DOHH2 (cell line): ENCODE results near the gene S100A10.

ENCODE experiments used
- H3F3A ChIP-seq: fragments of 200-600 bp; sonication (generic), shearing (Covaris generic); 2 replicates; pipeline ENCODE4 v1.6.0; 2016; ENCODE audit warnings: antibody characterized with exemption, mild to moderate bottlenecking; ENCODE audit not compliant: control insufficient read depth, insufficient read depth
- H3K27ac ChIP-seq: fragments of 200-600 bp; sonication (generic); 2 replicates; pipeline ENCODE4 v1.5.1; 2014; ENCODE audit warnings: low read depth, mild to moderate bottlenecking, low read length, moderate library complexity
- H3K27me3 ChIP-seq: fragments of 200-600 bp; sonication (generic); 2 replicates; pipeline ENCODE4 v1.6.1; 2014; ENCODE audit warnings: mild to moderate bottlenecking, low read length, mixed read lengths; ENCODE audit not compliant: control insufficient read depth
- H3K36me3 ChIP-seq: fragments of 200-600 bp; sonication (generic); 2 replicates; pipeline ENCODE4 v1.6.1; 2014; ENCODE audit warnings: mild to moderate bottlenecking, low read length, moderate library complexity, mixed read lengths; ENCODE audit not compliant: control insufficient read depth
- H3K4me1 ChIP-seq: fragments of 200-600 bp; sonication (generic); 2 replicates; pipeline ENCODE4 v1.6.1; 2014; ENCODE audit warnings: mild to moderate bottlenecking, low read length, mixed read lengths; ENCODE audit not compliant: control insufficient read depth
- H3K4me2 ChIP-seq: fragments of 200-600 bp; sonication (generic); 2 replicates; pipeline ENCODE4 v1.6.0; 2014; ENCODE audit warnings: mild to moderate bottlenecking, low read length, moderate library complexity
- H3K4me3 ChIP-seq: fragments of 200-600 bp; sonication (generic); 2 replicates; pipeline ENCODE4 v1.5.1; 2014; ENCODE audit warnings: mild to moderate bottlenecking, low read length, mixed read lengths
- H3K79me2 ChIP-seq: fragments of 200-600 bp; sonication (generic); 2 replicates; pipeline ENCODE4 v1.6.1; 2014; ENCODE audit warnings: mild to moderate bottlenecking, low read length, mixed read lengths; ENCODE audit not compliant: control insufficient read depth
- H3K9me2 ChIP-seq: fragments of 200-600 bp; sonication (generic); replicated peaks from 2 replicates; pipeline ENCODE4 v1.6.1; 2014; ENCODE audit warnings: mild to moderate bottlenecking, low read length, mixed read lengths; ENCODE audit not compliant: control insufficient read depth
- H3K9me3 ChIP-seq: fragments of 200-600 bp; sonication (generic); 2 replicates; pipeline ENCODE4 v1.6.1; 2014; ENCODE audit warnings: antibody characterized with exemption, low read length, mixed read lengths; ENCODE audit not compliant: control insufficient read depth, insufficient read depth
- H4K20me1 ChIP-seq: fragments of 200-600 bp; sonication (generic); 2 replicates; pipeline ENCODE4 v1.6.0; 2014; ENCODE audit warnings: low read depth, mild to moderate bottlenecking, antibody characterized with exemption, low read length, moderate library complexity; ENCODE audit not compliant: control insufficient read depth, insufficient read depth
- CTCF ChIP-seq: fragments of 200-600 bp; sonication (generic); IDR thresholded peaks from one replicate; pipeline ENCODE4 v1.5.1; 2014; ENCODE audit warnings: antibody characterized with exemption, mild to moderate bottlenecking, low read depth, low read length; ENCODE audit not compliant: poor library complexity, severe bottlenecking
- EZH2phosphoT487 ChIP-seq: fragments of 200-600 bp; sonication (generic); IDR thresholded peaks from 2 replicates; pipeline ENCODE4 v1.6.1; 2017; ENCODE audit warnings: borderline replicate concordance, mild to moderate bottlenecking, antibody characterized with exemption, low read length, moderate library complexity, mixed read lengths

Gene S100A10

GRCh38 chr1:152029929-152030211 lies 36.2 kb upstream of the S100A10 start:
- Histone ChIP-seq H3K4me3 (no peak overlapping the region), H3K27ac (no peak overlapping the region), H3K9me2 (no peaks in the 10 kb centered on the region), H3K27me3 (no peaks in the 10 kb centered on the region), H4K20me1 (no peaks in the 10 kb centered on the region), H3K4me2 (no peak overlapping the region), H3K4me1 (peaks cover 14% of the 10 kb centered on the region), H3K79me2 (peaks cover 2% of the 10 kb centered on the region; the same call in 1 of the 2 replicates), H3F3A (peaks cover 2% of the 10 kb centered on the region), H3K9me3 (no peaks in the 10 kb centered on the region), H3K36me3 (peaks cover 16% of the 10 kb centered on the region)
- TF ChIP-seq CTCF (no peak), EZH2phosphoT487 (no peak)

GRCh38 chr1:152029144-152029928 lies 35.7 kb upstream of the S100A10 start:
- Histone ChIP-seq H3K79me2 (no peaks in the 10 kb centered on the region), H3K4me1 (peaks cover 9% of the 10 kb centered on the region), H3K4me2 (no peak overlapping the region), H3K27ac (no peak overlapping the region), H3K9me3 (no peaks in the 10 kb centered on the region), H3K27me3 (no peaks in the 10 kb centered on the region), H4K20me1 (no peaks in the 10 kb centered on the region), H3K4me3 (no peak overlapping the region), H3K9me2 (no peaks in the 10 kb centered on the region), H3K36me3 (peaks cover 16% of the 10 kb centered on the region), H3F3A (no peaks in the 10 kb centered on the region)
- TF ChIP-seq EZH2phosphoT487 = no peak
- TF ChIP-seq CTCF = no peak

GRCh38 chr1:152026895-152027294 lies 33.2 kb upstream of the S100A10 start:
- Histone ChIP-seq H4K20me1 (no peaks in the 10 kb centered on the region), H3K27ac (no peak overlapping the region), H3K27me3 (no peaks in the 10 kb centered on the region), H3K9me3 (no peaks in the 10 kb centered on the region), H3K36me3 (no peaks in the 10 kb centered on the region), H3K4me2 (no peak overlapping the region), H3K79me2 (no peaks in the 10 kb centered on the region), H3K4me3 (no peak overlapping the region), H3K9me2 (no peaks in the 10 kb centered on the region), H3K4me1 (0 out of 2 replicates have a peak, but pooled peaks cover 3% of the 10 kb centered on the region), H3F3A (no peaks in the 10 kb centered on the region)
- no peak for TF ChIP-seq CTCF
- TF ChIP-seq EZH2phosphoT487 = no peak
